Measurements from ENCODE around the gene THAP2.

DNA sequence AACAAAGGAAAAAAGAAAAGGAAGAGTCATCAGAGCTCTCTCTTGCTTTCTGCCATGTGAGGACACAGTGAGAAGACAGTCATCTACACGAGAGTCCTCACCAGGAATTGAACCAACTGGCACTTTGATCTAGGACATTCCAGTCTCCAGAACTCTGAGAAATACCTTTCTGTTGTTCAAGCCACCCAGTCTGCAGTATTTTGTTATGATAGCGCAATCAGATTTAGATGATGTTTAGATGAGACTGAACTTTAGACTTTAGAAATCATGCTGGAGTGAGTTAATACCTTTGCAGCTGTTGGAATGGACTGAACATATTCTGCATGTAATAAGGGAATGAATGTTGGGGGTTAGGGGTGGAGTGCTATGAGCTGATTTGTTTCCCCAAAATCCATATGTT lies 62.4 kb downstream of the THAP2 start:
- TF ChIP-seq, protein P1, sequence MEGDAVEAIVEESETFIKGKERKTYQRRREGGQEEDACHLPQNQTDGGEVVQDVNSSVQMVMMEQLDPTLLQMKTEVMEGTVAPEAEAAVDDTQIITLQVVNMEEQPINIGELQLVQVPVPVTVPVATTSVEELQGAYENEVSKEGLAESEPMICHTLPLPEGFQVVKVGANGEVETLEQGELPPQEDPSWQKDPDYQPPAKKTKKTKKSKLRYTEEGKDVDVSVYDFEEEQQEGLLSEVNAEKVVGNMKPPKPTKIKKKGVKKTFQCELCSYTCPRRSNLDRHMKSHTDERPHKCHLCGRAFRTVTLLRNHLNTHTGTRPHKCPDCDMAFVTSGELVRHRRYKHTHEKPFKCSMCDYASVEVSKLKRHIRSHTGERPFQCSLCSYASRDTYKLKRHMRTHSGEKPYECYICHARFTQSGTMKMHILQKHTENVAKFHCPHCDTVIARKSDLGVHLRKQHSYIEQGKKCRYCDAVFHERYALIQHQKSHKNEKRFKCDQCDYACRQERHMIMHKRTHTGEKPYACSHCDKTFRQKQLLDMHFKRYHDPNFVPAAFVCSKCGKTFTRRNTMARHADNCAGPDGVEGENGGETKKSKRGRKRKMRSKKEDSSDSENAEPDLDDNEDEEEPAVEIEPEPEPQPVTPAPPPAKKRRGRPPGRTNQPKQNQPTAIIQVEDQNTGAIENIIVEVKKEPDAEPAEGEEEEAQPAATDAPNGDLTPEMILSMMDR (conservative IDR thresholded peaks at IDR 0.05; ENCODE audit: low read depth, low read length), result no peak
- no peak for TF ChIP-seq EZH2 (IDR thresholded peaks at IDR 0.05; ENCODE audit: borderline replicate concordance, low read depth, low read length, poor library complexity, severe bottlenecking)

All from A673 (cell line).